Neural progenitor cell (in vitro differentiated cells): Measurements from ENCODE around the gene MITF.

Experiments used
- EZH2 ChIP-seq: fragments of 200-600 bp; sonication (generic); IDR thresholded peaks from 2 replicates; pipeline ENCODE4 v1.6.1; 2017; ENCODE audit warnings: antibody characterized with exemption, mild to moderate bottlenecking, moderate library complexity
- EZH2phosphoT487 ChIP-seq: fragments of 200-600 bp; sonication (generic); IDR thresholded peaks from 2 replicates; pipeline ENCODE4 v1.6.1; 2017; ENCODE audit warnings: antibody characterized with exemption
- TF ChIP-seq, protein P1 (sequence below): fragments of 200-600 bp; sonication (generic); IDR thresholded peaks from 2 replicates; pipeline ENCODE4 v1.5.1; 2017; ENCODE audit warnings: antibody characterized with exemption, mild to moderate bottlenecking

DNA sequence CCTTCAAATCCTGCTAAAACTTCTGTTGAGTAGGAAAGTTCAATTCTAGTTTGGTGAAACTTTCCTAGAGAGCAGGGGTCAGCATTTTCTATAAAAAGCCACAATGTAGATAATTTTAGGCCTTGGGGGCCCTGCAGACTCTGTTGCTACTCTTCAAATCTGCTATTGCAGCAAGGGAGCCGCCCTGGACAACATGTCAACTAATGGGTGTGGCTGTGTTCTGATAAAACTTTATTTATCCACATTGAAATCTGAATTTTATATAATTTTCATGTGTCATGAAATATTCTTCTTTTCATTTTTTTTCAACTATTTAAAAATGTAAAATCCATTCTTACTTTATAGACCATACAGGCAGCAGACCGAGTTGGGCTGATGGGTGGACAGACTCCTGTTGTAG is 192.8 kb downstream of the MITF start:
- TF ChIP-seq, protein P1, sequence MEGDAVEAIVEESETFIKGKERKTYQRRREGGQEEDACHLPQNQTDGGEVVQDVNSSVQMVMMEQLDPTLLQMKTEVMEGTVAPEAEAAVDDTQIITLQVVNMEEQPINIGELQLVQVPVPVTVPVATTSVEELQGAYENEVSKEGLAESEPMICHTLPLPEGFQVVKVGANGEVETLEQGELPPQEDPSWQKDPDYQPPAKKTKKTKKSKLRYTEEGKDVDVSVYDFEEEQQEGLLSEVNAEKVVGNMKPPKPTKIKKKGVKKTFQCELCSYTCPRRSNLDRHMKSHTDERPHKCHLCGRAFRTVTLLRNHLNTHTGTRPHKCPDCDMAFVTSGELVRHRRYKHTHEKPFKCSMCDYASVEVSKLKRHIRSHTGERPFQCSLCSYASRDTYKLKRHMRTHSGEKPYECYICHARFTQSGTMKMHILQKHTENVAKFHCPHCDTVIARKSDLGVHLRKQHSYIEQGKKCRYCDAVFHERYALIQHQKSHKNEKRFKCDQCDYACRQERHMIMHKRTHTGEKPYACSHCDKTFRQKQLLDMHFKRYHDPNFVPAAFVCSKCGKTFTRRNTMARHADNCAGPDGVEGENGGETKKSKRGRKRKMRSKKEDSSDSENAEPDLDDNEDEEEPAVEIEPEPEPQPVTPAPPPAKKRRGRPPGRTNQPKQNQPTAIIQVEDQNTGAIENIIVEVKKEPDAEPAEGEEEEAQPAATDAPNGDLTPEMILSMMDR = no peak
- TF ChIP-seq EZH2phosphoT487 (no peak), EZH2 (no peak)
